Activated naive CD8-positive, alpha-beta T cell treated with anti-CD3 and anti-CD28 coated beads, Interleukin-2, amount 10 ng/mL, durations not matched to agents 7 days and 5 days (primary cell): ENCODE data around the gene CCNY. TPM values are rescaled to one million over a fixed set of nuclear protein-coding genes. Genes with fewer than 3 reads are reported as not detected.
A peak's percentile ranks its signal among the peaks of the same experiment; 100 is the strongest.

ENCODE experiments used
- ATAC-seq: fragments of 150-1000 bp; cut with Tn5 transposase; one replicate; pipeline ENCODE4 v1.10.0; 2021; ENCODE audit warnings: low read depth, moderate library complexity
- POLR2A ChIA-PET: fragments of 350-600 bp; sonication (Branson Sonifier 250); formaldehyde crosslinking; loops from one replicate; lab custom pipeline; 2021; ENCODE audit warnings: antibody characterized with exemption; lab: Charles Lee
- DNase-seq: peaks from one replicate; pipeline ENCODE4 v3.0.0; 2021
- H3K27ac Mint-ChIP-seq: one replicate; pipeline ENCODE4 v1.8.0; 2022; ENCODE audit warnings: mild to moderate bottlenecking, mixed read lengths
- H3K27me3 Mint-ChIP-seq: one replicate; pipeline ENCODE4 v1.8.0; 2022; ENCODE audit warnings: mild to moderate bottlenecking, moderate library complexity, mixed read lengths
- H3K36me3 Mint-ChIP-seq: one replicate; pipeline ENCODE4 v1.8.0; 2021; ENCODE audit warnings: mild to moderate bottlenecking, mixed read lengths
- H3K4me1 Mint-ChIP-seq: one replicate; pipeline ENCODE4 v1.8.0; 2021; ENCODE audit warnings: mixed read lengths
- H3K4me3 Mint-ChIP-seq: one replicate; pipeline ENCODE4 v1.8.0; 2022; ENCODE audit warnings: mild to moderate bottlenecking, moderate library complexity, mixed read lengths
- H3K9me3 Mint-ChIP-seq: one replicate; pipeline ENCODE4 v1.8.0; 2021; ENCODE audit warnings: mixed read lengths
- total RNA-seq, 2 experiments: library from RNA; stranded (reverse); gene quantifications; one replicate each; pipeline ENCODE4 v1.2.3, GENCODE V29; 2021

The CCNY gene
- total RNA-seq, 2 experiments from 2014 or later: 66.6 to 72.2 TPM

DNA sequence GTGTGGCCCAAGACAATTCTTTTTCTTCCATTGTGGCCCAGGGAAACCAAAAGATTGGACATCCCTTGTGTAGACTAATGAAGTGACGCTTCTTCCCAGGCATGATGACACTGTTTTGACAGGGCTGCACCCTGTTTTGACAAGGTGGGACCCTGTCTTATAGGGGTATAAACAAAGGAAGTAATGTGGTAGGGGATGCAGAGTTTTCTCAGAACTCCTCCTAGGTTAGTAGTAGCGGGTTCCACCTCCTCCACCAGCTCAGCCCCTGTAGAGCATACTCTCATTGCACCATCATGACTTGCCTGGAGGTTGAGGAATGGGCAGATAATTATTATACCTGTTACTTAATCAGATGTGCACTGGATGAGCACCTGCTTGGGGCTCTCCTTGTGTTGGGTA, 123.1 kb downstream of the CCNY start:
- peaks cover 57% of the 10 kb centered on the region for H3K4me1 Mint-ChIP-seq
- ATAC-seq (peak; percentile 97), DNase-seq (no peak)
- peak overlapping the region; percentile 61 for H3K4me3 Mint-ChIP-seq
- H3K27ac Mint-ChIP-seq: peak overlapping the region; percentile 88
- peaks cover 16% of the 10 kb centered on the region for H3K36me3 Mint-ChIP-seq
- POLR2A ChIA-PET: interaction anchor here (1.0 to 1.5 kb wide), 2 partner anchors 12 to 263 kb away, joined by 3 to 4 read pairs; no protein-coding TSS in a partner anchor
- no peaks in the 10 kb centered on the region for H3K27me3 Mint-ChIP-seq
- H3K9me3 Mint-ChIP-seq: peaks cover 2% of the 10 kb centered on the region

DNA sequence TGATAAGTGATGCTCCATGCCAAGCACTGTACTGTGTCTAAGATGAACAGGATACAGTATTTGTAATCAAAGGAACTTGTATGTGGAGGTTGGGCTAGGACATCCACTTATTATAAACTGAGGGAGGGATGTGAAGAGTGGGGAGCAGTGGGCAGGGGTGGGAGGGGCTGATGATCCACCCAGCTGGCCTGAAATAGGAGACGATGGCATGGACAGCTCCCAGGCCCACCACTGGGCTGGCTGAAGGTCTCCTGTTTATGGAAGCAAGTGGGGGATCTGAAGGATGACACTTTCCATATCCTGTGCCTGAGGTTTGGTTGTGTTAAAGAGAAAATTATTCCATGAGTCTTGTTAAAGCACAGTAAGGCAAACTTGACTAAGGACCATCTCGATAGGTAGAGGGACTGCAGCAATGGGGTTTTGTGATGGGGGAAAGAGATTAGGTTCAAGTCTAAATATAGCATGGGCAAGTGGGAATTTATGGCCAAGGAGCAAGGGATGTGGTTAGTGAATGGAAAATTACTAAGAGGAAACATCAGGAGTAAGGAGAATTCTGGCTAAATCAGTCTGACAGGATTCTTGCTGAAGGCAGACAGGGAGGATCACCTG, 124.6 kb downstream of the CCNY start:
- Mint-ChIP-seq H3K27me3 (no peaks in the 10 kb centered on the region), H3K36me3 (peaks cover 14% of the 10 kb centered on the region), H3K27ac (peak overlapping the region; percentile 8), H3K4me1 (peaks cover 56% of the 10 kb centered on the region), H3K4me3 (no peak overlapping the region), H3K9me3 (peaks cover 2% of the 10 kb centered on the region)
- POLR2A ChIA-PET: interaction anchor here (0.5 kb wide), 1 partner anchor 332 kb away, joined by 3 read pairs; no protein-coding TSS in a partner anchor
- no peak for ATAC-seq
- no peak for DNase-seq

DNA sequence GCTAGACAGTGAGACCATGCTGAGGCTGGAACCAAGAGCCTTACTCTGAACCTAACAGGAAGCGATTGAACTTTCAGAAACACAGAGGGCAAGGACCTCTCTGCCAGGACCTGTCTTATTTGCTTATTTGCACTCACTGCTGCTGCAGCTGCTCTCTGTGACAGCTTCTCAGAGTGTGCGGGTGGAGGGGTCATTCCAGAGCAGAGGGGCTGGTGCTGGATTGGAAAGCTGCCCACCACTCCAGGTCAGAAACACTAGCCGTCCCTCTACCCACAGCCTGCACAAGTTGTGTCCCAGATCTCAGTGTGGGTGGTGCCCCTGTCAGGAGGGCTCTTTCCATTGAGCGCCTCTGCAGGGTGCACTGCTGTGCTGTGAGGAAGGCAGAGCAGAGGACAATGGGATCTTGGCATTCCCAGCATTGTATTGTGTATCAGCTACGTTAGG, 126.2 kb downstream of the CCNY start:
- Mint-ChIP-seq H3K27me3 (no peaks in the 10 kb centered on the region), H3K4me3 (peak overlapping the region; percentile 45), H3K27ac (peak overlapping the region; percentile 73), H3K36me3 (peaks cover 9% of the 10 kb centered on the region), H3K9me3 (peaks cover 2% of the 10 kb centered on the region), H3K4me1 (peaks cover 49% of the 10 kb centered on the region)
- ATAC-seq: peak; percentile 53
- POLR2A ChIA-PET: no interaction called here
- no peak for DNase-seq

DNA sequence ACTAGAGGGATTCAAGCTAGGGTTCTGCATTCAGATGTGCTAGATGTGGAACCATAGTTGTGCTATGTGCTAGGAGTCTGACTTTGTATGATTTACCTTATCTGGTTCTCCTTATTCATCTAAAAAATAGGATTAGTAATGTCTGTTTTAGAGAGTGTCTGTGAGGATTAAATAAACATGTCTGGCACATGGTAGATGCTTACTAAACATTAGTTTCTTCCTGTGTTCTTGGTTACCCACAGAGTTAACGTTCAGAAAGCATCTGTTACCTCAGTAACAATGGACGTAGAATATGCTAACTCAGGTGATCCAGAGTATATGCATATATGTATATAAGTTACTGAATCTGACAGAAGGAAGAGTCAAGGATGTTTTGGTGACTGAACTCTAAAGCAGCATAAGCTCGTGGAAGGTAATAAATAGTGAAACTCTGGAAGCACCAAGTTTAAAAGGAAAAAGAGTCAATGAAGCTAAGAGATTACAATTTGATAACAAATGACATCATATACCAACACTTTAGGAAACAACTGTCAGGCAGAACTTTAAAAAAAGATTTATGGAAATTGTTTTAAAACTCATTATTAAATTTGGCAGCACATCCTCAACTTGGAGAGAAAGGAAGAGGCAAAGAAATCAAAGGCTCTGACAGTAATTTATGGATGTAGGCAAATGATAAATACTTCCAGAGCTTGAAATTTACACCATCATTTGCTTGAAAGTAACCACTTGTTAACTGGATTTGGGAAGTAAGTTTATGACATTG, 127.0 kb downstream of the CCNY start:
- ATAC-seq (no peak), DNase-seq (no peak)
- Mint-ChIP-seq H3K4me3 (peak overlapping the region; percentile 45), H3K9me3 (peaks cover 2% of the 10 kb centered on the region), H3K27ac (peak overlapping the region; percentile 73), H3K36me3 (peaks cover 9% of the 10 kb centered on the region), H3K27me3 (no peaks in the 10 kb centered on the region), H3K4me1 (peaks cover 47% of the 10 kb centered on the region)
- POLR2A ChIA-PET: interaction anchor here (0.5 kb wide), 1 partner anchor 331 kb away, joined by 4 read pairs; no protein-coding TSS in a partner anchor

DNA sequence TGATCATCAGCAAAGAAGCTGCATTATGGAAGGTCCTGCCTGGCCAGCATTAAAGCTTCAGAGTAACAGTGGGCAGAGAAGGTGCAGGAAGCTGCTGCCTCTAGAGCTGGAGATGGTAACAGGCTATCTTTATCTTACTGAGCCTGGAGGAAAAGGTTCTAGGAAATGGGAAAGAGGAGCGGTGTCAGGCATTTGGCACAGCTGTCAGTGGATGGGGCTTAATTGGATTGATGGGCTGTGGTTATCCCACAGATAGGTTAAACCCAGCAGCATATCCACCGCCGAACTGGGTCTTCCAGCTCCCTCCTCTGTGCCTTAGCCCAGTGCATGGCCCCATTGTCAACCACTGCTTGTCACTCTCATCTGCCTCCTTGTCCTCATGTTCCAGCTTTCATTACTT, 127.6 kb downstream of the CCNY start:
- Mint-ChIP-seq H3K4me3 (no peak overlapping the region), H3K4me1 (peaks cover 46% of the 10 kb centered on the region), H3K36me3 (peaks cover 9% of the 10 kb centered on the region), H3K27ac (no peak overlapping the region), H3K27me3 (no peaks in the 10 kb centered on the region), H3K9me3 (peaks cover 2% of the 10 kb centered on the region)
- DNase-seq: no peak
- POLR2A ChIA-PET: interaction anchor here (0.5 kb wide), 1 partner anchor 332 kb away, joined by 4 read pairs; no protein-coding TSS in a partner anchor
- no peak for ATAC-seq

DNA sequence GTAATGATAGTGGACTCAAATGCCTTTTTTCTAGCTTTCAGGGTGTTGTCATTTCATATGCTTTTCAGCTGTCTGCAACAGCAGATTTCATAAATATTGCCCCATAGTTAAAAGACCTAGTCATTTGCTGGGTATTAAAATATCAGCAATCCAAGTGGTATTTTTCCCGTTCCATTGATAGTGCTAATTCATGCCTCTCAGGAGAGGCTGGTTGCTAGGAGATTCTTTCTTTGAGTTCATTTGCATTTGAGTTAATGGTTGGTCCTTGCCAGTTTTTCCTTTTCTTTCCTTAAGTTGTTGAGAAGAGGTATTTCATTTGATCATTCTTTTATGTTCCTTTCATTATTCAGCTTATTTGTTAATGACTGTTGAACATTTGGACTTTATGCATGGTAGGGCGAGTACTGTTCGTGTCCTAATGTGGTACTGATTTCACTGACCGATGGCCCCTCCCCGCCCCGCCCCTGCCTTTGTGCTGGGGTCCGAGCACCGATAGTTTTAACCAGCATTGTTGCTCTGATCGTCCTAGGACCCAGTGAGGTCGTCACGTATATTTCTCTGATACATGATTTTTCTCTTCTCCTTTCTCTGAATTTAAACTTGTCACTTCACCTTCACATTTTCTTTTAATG, 128.6 kb downstream of the CCNY start:
- H3K4me3 Mint-ChIP-seq: no peak overlapping the region
- H3K4me1 Mint-ChIP-seq: peaks cover 38% of the 10 kb centered on the region
- DNase-seq (no peak), ATAC-seq (no peak)
- no peaks in the 10 kb centered on the region for H3K27me3 Mint-ChIP-seq
- H3K36me3 Mint-ChIP-seq: peaks cover 9% of the 10 kb centered on the region
- no peak overlapping the region for H3K27ac Mint-ChIP-seq
- POLR2A ChIA-PET: no interaction called here
- H3K9me3 Mint-ChIP-seq: peaks cover 2% of the 10 kb centered on the region

DNA sequence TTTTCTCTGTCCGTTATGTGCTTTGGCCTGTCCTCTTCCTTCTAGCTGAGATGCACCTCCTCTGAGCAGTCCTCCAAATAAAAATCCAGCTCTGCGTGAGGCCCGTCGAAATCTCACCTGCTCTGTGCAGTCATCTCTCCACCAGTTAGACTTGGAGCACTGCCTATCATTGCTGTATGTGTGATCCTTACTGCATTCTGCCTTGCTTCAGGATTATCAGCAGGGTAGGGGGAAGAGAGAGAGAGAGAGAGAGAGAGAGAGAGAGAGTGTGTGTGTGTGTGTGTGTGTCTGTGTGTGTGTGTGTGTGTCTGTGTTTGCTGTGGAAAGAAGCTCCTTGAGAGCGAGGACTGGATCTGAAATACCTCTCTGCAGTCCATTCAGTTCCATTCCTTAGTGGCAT, 129.4 kb downstream of the CCNY start:
- Mint-ChIP-seq H3K27me3 (no peaks in the 10 kb centered on the region), H3K9me3 (no peaks in the 10 kb centered on the region), H3K4me1 (peaks cover 35% of the 10 kb centered on the region), H3K4me3 (no peak overlapping the region), H3K27ac (no peak overlapping the region), H3K36me3 (peaks cover 7% of the 10 kb centered on the region)
- POLR2A ChIA-PET: no interaction called here
- DNase-seq (no peak), ATAC-seq (no peak)

DNA sequence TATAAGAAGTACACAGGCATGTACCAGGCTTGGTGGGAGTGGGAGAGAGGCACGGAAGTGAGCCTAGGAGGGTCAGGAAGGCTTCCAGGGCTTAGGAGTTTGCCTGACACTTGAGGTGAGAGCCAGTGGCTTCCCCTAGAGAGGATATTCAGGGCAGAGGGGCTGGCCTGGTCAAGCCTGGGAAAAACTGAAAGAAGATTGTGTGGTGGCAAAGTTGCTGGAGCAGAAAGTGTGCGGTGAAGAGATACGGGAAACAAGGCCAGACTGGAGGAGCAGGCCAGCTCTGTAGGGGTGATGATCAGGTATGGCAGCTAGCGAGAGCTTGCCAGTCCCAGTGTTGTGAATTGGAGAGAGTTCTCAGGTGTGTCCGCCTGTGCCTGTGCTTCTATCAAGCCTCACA, 129.9 kb downstream of the CCNY start:
- Mint-ChIP-seq H3K27ac (no peak overlapping the region), H3K27me3 (no peaks in the 10 kb centered on the region), H3K9me3 (no peaks in the 10 kb centered on the region), H3K4me1 (peaks cover 37% of the 10 kb centered on the region), H3K36me3 (peaks cover 3% of the 10 kb centered on the region), H3K4me3 (no peak overlapping the region)
- ATAC-seq (no peak), DNase-seq (no peak)
- POLR2A ChIA-PET: no interaction called here

DNA sequence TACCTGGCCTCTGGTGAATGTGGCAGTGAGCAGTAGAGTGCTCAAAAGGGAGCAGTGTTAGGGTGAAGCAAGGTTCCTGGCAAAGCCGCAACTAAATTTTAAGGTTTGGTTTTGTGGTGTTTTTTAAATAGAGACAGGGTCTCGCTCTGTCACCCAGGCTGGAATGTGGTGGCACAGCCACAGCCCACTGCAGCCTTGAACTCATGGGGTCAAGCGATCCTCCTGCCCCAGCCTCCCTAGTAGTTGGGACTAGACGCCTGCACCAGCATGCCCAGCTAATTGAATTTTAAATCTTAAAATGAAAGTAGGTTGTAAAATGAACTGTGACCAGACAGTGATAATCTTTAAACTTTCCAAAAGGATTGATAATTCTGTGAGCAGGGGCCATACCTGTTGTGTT, 130.4 kb downstream of the CCNY start:
- H3K9me3 Mint-ChIP-seq: no peaks in the 10 kb centered on the region
- peaks cover 2% of the 10 kb centered on the region for H3K36me3 Mint-ChIP-seq
- no peaks in the 10 kb centered on the region for H3K27me3 Mint-ChIP-seq
- no peak overlapping the region for H3K27ac Mint-ChIP-seq
- POLR2A ChIA-PET: no interaction called here
- peaks cover 34% of the 10 kb centered on the region for H3K4me1 Mint-ChIP-seq
- no peak overlapping the region for H3K4me3 Mint-ChIP-seq
- no peak for DNase-seq
- no peak for ATAC-seq

DNA sequence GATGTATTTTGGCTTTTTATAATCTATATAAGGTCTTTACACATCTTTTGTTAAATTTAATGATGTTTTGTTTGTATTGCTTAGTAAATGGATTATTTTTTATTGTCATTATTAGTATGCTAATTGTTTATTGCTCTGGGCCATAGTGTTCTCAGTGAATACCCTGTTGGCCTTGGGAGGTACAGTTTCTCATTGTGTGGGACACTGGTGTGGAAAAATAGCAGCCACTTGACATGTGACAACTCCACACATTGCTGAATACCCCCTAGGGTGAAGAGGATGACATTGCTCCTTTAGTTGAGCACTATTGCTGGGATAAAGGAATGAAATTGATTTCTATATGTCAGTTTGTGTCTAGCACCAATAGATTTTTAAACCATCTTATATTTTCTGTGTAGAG, 130.9 kb downstream of the CCNY start:
- no peak for DNase-seq
- Mint-ChIP-seq H3K9me3 (no peaks in the 10 kb centered on the region), H3K4me3 (no peak overlapping the region), H3K36me3 (peaks cover under 1% of the 10 kb centered on the region), H3K27me3 (no peaks in the 10 kb centered on the region), H3K27ac (no peak overlapping the region), H3K4me1 (peaks cover 28% of the 10 kb centered on the region)
- no peak for ATAC-seq
- POLR2A ChIA-PET: no interaction called here

DNA sequence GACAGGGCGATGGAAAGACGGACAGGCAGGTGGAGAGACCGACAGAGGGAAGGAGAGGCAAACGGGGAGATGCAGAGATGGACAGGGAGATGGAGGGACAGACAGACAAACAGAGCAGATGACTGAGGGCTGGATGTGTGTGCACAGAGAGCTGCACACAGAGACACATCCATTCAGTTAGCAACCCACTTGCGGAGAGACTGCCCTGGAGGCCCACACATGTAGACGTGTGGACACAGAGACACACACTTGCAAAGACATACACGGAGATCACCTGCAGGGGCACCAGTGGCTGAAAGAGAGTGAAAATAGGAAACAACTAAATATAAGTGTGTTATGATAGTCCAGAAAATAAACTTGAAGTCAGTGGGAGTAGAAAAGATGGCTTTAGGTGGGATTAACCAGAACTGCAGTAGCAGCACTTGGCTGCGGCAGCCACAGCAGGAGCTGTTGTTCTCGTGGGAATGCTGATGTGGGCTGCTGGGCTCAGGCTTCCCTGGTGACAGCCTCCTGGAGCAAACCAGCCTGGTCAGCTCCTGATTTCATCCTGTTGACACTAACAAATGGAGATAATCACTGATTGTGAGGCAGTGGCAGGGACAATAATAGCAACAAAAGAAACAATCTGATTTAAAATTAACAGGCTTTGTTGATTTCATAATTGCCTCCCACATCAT, 134.1 kb downstream of the CCNY start:
- H3K27ac Mint-ChIP-seq: no peak overlapping the region
- POLR2A ChIA-PET: no interaction called here
- H3K4me1 Mint-ChIP-seq: peaks cover 15% of the 10 kb centered on the region
- DNase-seq (no peak), ATAC-seq (no peak)
- no peak overlapping the region for H3K4me3 Mint-ChIP-seq
- peaks cover 6% of the 10 kb centered on the region for H3K36me3 Mint-ChIP-seq
- H3K27me3 Mint-ChIP-seq: no peaks in the 10 kb centered on the region
- no peaks in the 10 kb centered on the region for H3K9me3 Mint-ChIP-seq

DNA sequence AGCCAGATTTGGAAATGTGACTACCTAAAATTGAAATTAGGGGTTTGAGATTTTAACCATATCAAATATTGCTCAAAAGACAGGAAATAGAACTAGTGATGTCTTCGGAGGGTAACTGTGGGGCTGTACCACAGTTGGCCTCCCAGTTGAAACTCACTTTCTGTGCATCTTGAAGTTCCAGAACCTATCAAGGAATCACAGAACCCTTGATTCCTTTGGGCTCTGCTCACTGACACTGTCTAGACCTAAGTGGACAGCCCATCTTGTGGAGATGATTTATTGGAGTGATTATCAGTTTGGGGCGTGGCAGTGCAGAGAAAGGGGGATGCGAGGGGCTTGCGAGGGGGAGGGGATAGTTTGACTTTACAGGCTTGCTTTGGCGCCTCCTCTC, 134.6 kb downstream of the CCNY start:
- peaks cover 15% of the 10 kb centered on the region for H3K4me1 Mint-ChIP-seq
- DNase-seq (no peak), ATAC-seq (no peak)
- POLR2A ChIA-PET: no interaction called here
- H3K4me3 Mint-ChIP-seq: no peak overlapping the region
- no peaks in the 10 kb centered on the region for H3K27me3 Mint-ChIP-seq
- H3K36me3 Mint-ChIP-seq: peaks cover 6% of the 10 kb centered on the region
- no peaks in the 10 kb centered on the region for H3K9me3 Mint-ChIP-seq
- no peak overlapping the region for H3K27ac Mint-ChIP-seq

DNA sequence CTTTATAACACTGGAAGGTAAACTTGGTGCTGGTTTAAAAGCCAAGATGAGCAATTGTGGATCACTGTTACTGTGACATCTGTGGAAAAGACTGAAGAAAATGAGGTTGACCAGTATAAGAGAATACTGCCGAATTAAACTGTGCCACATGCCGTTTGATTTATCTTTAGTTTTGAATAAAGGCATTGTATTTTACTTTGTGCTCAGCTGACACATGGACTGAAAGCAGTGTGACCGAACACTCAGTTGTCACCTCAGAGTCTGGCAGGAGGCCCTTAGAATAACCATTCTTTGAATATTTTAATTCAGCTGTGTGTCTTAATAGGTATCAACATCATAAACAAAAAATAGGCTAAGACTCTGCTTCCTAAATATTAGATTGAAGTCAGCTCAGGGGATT, 135.1 kb downstream of the CCNY start:
- DNase-seq: no peak
- Mint-ChIP-seq H3K4me1 (peaks cover 15% of the 10 kb centered on the region), H3K27ac (no peak overlapping the region), H3K27me3 (no peaks in the 10 kb centered on the region), H3K36me3 (peaks cover 6% of the 10 kb centered on the region), H3K4me3 (no peak overlapping the region), H3K9me3 (no peaks in the 10 kb centered on the region)
- POLR2A ChIA-PET: no interaction called here
- no peak for ATAC-seq
